Measurements from ENCODE around the gene HBZ. TPM values are rescaled to one million over a fixed set of nuclear protein-coding genes. Genes with fewer than 3 reads are reported as not detected.

The HBZ gene
- total and polyA plus RNA-seq, 2 of the 8 experiments (the other 6 are each of a cell fraction or from before 2014, with no cell fraction given) = 0.12 TPM; not detected in 1

- Histone ChIP-seq H4K5ac (ENCODE audit: insufficient read length, low read depth, low read length) (no peak overlapping the region), H3K4ac (replicated peaks; ENCODE audit: insufficient read length, low read depth, low read length) (no peak overlapping the region), H3K56ac (replicated peaks; ENCODE audit: insufficient read length, low read depth, low read length) (no peak overlapping the region), H2BK5ac (ENCODE audit: low read depth, low read length) (no peak overlapping the region), H2AFZ (ENCODE audit: low read length) (0 out of 2 replicates have a peak overlapping the region, but pooled peaks have one; percentile 27), H3K23ac (ENCODE audit: insufficient read length) (no peak overlapping the region), H3K18ac (ENCODE audit: extremely low read depth, low read length) (no peak overlapping the region), H3K36me3 (ENCODE audit: control insufficient read depth in 2 of 4, insufficient read depth in 4 of 4, low read length in 3 of 4) (no peaks in the 10 kb centered on the region), H3K79me1 (ENCODE audit: low read depth, low read length) (no peaks in the 10 kb centered on the region), H2BK120ac (replicated peaks; ENCODE audit: low read depth, low read length) (no peak overlapping the region), H3K9ac (replicated peaks in 1 of 4; ENCODE audit: extremely low read depth in 1 of 4, low read depth in 3 of 4, low read length in 3 of 4) (no peak overlapping the region), H3K4me2 (ENCODE audit: insufficient read depth in 1 of 2, low read depth in 2 of 2, low read length in 2 of 2) (peak overlapping the region; percentile 83 to 84), H3K27me3 (replicated peaks in 1 of 4; ENCODE audit: control insufficient read depth in 3 of 4, extremely low read depth in 1 of 4, insufficient read depth in 3 of 4, low read length in 3 of 4) (peaks cover 2 to 33% (median 25%) of the 10 kb centered on the region in 4 experiments), H3K4me3 (ENCODE audit: extremely low read depth in 1 of 4, insufficient read depth in 2 of 4, low read depth in 3 of 4, low read length in 4 of 4) (peak overlapping the region; percentile 53 to 69 (median 60)), H4K8ac (ENCODE audit: extremely low read depth, insufficient read depth, low read length) (no peak overlapping the region), H3K23me2 (ENCODE audit: low read depth, low read length) (peaks cover 7% of the 10 kb centered on the region; the same call in 1 of the 2 replicates), H3K79me2 (ENCODE audit: control insufficient read depth in 1 of 2, insufficient read depth in 2 of 2, low read length in 2 of 2) (no peaks in the 10 kb centered on the region), H3K27ac (ENCODE audit: low read depth, low read length) (no peak overlapping the region), H4K91ac (replicated peaks; ENCODE audit: insufficient read length, low read length) (no peak overlapping the region), H3K9me3 (ENCODE audit: insufficient read depth in 2 of 2, low read depth in 1 of 2, low read length in 1 of 2) (no peaks in the 10 kb centered on the region), H2BK12ac (ENCODE audit: low read depth, low read length) (no peak overlapping the region), H4K20me1 (replicated peaks in 1 of 2; ENCODE audit: control insufficient read depth in 1 of 2, insufficient read depth in 2 of 2, low read length in 2 of 2) (no peaks in the 10 kb centered on the region), H3K4me1 (replicated peaks in 1 of 4; ENCODE audit: control insufficient read depth in 3 of 4, insufficient read depth in 4 of 4, low read length in 3 of 4) (peaks cover 0 to 2% (median 0%) of the 10 kb centered on the region in 4 experiments; a peak in 2 of 7 replicates), H2BK20ac (ENCODE audit: low read length) (no peak overlapping the region), H2AK5ac (ENCODE audit: low read depth, low read length) (no peak overlapping the region), H3K14ac (ENCODE audit: insufficient read length) (no peak overlapping the region), H2BK15ac (ENCODE audit: low read length) (no peak overlapping the region)
- ChIA-PET CTCF (ENCODE audit: partially characterized antibody) (interaction anchor here (1.5 kb wide), 1 partner anchor 48 kb away, joined by 4 read pairs; no protein-coding TSS in a partner anchor), POLR2A (ENCODE audit: partially characterized antibody) (no interaction called here)
- 14% methylated on average over 13 of the region's 59 CpGs; no CpG with 5 or more reads in 1 of the 2 experiments for WGBS, 2 experiments (ENCODE audit: extremely low coverage in 1 of 2, insufficient coverage in 1 of 2, insufficient read length in 1 of 2, insufficient replicate concordance in 2 of 2, low coverage in 1 of 2, low lambda C conversion rate in 2 of 2, missing lambda C conversion rate in 1 of 2)
- 0 out of 2 replicates have a peak, but pooled peaks have one; percentile 10 for TF ChIP-seq E2F6 (IDR thresholded peaks at IDR 0.05)
- TF ChIP-seq USF2 (IDR thresholded peaks at IDR 0.05; ENCODE audit: low read length) = no peak
- TF ChIP-seq TEAD4 (IDR thresholded peaks at IDR 0.05; ENCODE audit: low read depth, low read length) = no peak
- 0 out of 2 replicates have a peak, but pooled peaks have one; percentile 26 for TF ChIP-seq SUZ12 (IDR thresholded peaks at IDR 0.05; ENCODE audit: low read length)
- TF ChIP-seq SP4 (IDR thresholded peaks at IDR 0.05; ENCODE audit: low read length) = no peak
- TF ChIP-seq KDM4A (IDR thresholded peaks at IDR 0.05; ENCODE audit: low read depth, low read length, severe bottlenecking) = peak; percentile 41
- DNase-seq (ENCODE audit: low read depth in 1 of 2, low spot score in 2 of 2) = peak in 1 of 2 experiments; percentile 81
- no peak for FAIRE-seq
Observed at GRCh38 chr16:154217-155030, 2.0 kb downstream of the HBZ start.
